ENCODE measurements around the gene ELFN1. TPM values are rescaled to one million over a fixed set of nuclear protein-coding genes. Genes with fewer than 3 reads are reported as not detected.

ELFN1 gene
- total RNA-seq, 5 donors from 2014 or later (not counting 1 experiment from before 2014, with no cell fraction given): 0.06 to 0.12 (median 0.07) TPM; not detected in 2

DNA sequence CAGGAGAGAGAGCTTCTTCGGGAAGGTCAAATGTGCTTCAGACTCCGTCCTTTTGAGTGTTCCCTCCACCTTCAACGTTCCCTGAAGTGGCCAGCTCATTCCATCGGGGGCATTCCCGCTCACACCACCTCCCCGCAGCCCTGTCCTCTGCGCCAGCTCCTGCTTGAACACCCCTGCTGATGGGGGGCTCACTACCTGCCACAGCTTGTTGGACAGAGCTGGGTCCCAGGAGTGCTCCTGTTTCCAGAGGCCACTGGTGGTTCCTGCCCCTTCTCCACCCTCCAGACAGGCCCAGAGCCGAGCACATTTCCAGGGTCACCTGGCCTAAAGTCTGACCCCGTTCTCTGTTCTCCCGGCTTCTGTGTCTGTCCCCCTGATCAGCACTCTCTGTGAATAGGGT lies 67.4 kb downstream of the ELFN1 start:
- Mint-ChIP-seq H3K27ac (no peak overlapping the region), H3K27me3 (peaks cover 0 to 14% of the 10 kb centered on the region in 2 donors), H3K36me3 (no peaks in the 10 kb centered on the region), H3K4me1 (peaks cover 12 to 30% (median 17%) of the 10 kb centered on the region in 3 donors), H3K9me3 (no peaks in the 10 kb centered on the region), H3K4me3 (no peak overlapping the region)
- peaks cover 0 to 63% of the 10 kb centered on the region in 2 experiments for H3K27me3 ChIP-seq (replicated peaks in 1 of 2; ENCODE audit: control insufficient read depth in 2 of 2, extremely low read depth in 1 of 2, insufficient read depth in 2 of 2, low read length in 1 of 2)
- peaks cover 0 to 38% of the 10 kb centered on the region in 2 experiments for H3K4me1 ChIP-seq (ENCODE audit: control insufficient read depth in 1 of 2, extremely low read depth in 1 of 2, insufficient read depth in 2 of 2, low read length in 2 of 2)
- no peaks in the 10 kb centered on the region for H3K9me3 ChIP-seq
- H3K4me3 ChIP-seq (ENCODE audit: control insufficient read depth in 1 of 2, extremely low read depth in 1 of 2, low read length in 1 of 2): no peak overlapping the region
- WGBS (ENCODE audit: insufficient coverage): 91% methylated on average over 9 of the region's 10 CpGs
- ChIA-PET CTCF (no interaction called here), POLR2A (no interaction called here)
- DNase-seq (no peak), ATAC-seq (replicated peaks in 1 of 4) (no peak)
- H3K36me3 ChIP-seq (ENCODE audit: control insufficient read depth in 2 of 2, extremely low read depth in 1 of 2, insufficient read depth in 1 of 2, low read length in 1 of 2): no peaks in the 10 kb centered on the region
- H3K27ac ChIP-seq (ENCODE audit: low read length): no peak overlapping the region

DNA sequence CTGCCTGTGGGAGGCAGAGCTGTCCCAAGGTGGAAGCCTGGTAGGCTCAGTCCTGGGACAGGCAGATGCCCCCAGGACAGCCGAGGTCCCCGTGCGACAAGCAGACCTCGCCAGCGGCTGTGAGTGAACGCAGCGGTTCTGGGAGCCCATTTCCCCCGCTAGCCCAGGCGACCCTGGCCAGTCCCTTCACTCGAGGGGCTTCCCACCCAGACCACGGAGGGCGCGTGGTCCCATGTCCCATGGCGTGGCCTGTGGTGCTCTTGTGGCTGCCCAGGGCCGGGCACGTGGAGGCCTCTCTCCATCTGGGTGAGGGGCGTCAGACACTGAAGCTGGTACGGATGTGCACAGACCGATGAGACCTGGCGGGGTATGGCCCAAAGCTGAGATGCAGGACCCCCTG lies 67.9 kb downstream of the ELFN1 start:
- ATAC-seq (replicated peaks in 1 of 4) (no peak), DNase-seq (no peak)
- H3K27ac ChIP-seq (ENCODE audit: low read length): no peak overlapping the region
- Mint-ChIP-seq H3K27me3 (peaks cover 0 to 16% of the 10 kb centered on the region in 2 donors), H3K4me1 (peaks cover 17 to 35% (median 21%) of the 10 kb centered on the region in 3 donors), H3K4me3 (no peak overlapping the region), H3K36me3 (no peaks in the 10 kb centered on the region), H3K27ac (no peak overlapping the region), H3K9me3 (no peaks in the 10 kb centered on the region)
- no peaks in the 10 kb centered on the region for H3K36me3 ChIP-seq (ENCODE audit: control insufficient read depth in 2 of 2, extremely low read depth in 1 of 2, insufficient read depth in 1 of 2, low read length in 1 of 2)
- H3K4me3 ChIP-seq (ENCODE audit: control insufficient read depth in 1 of 2, extremely low read depth in 1 of 2, low read length in 1 of 2): no peak overlapping the region
- peaks cover 0 to 67% of the 10 kb centered on the region in 2 experiments for H3K27me3 ChIP-seq (replicated peaks in 1 of 2; ENCODE audit: control insufficient read depth in 2 of 2, extremely low read depth in 1 of 2, insufficient read depth in 2 of 2, low read length in 1 of 2)
- ChIA-PET POLR2A (no interaction called here), CTCF (no interaction called here)
- 89% methylated on average over 19 of the region's 20 CpGs for WGBS (ENCODE audit: insufficient coverage)
- H3K4me1 ChIP-seq (ENCODE audit: control insufficient read depth in 1 of 2, extremely low read depth in 1 of 2, insufficient read depth in 2 of 2, low read length in 2 of 2): peaks cover 0 to 42% of the 10 kb centered on the region in 2 experiments
- no peaks in the 10 kb centered on the region for H3K9me3 ChIP-seq

DNA sequence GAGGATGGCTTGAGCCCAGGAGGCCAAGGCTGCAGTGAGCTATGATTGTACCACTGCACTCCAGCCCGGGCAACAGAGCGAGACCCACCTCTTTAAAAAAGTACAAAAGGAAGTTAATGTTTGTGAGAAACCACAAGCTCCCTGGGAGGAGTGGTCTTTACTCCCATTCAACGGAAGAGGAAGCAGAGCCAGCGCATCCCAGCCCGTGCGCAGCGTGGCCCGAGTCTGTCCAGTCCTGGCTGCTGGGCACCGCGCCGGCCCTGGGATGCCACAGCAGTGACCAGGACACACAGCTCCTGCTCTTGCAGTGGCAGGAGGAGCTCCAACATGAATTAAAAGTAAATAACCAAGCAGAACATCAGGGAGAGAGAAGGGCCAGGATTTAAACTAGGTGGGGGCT lies 68.4 kb downstream of the ELFN1 start:
- ATAC-seq (replicated peaks in 1 of 4) (no peak), DNase-seq (no peak)
- Histone ChIP-seq H3K27ac (ENCODE audit: low read length) (no peak overlapping the region), H3K27me3 (replicated peaks in 1 of 2; ENCODE audit: control insufficient read depth in 2 of 2, extremely low read depth in 1 of 2, insufficient read depth in 2 of 2, low read length in 1 of 2) (peaks cover 0 to 68% of the 10 kb centered on the region in 2 experiments), H3K9me3 (no peaks in the 10 kb centered on the region), H3K4me3 (ENCODE audit: control insufficient read depth in 1 of 2, extremely low read depth in 1 of 2, low read length in 1 of 2) (no peak overlapping the region), H3K4me1 (ENCODE audit: control insufficient read depth in 1 of 2, extremely low read depth in 1 of 2, insufficient read depth in 2 of 2, low read length in 2 of 2) (peaks cover 0 to 47% of the 10 kb centered on the region in 2 experiments), H3K36me3 (ENCODE audit: control insufficient read depth in 2 of 2, extremely low read depth in 1 of 2, insufficient read depth in 1 of 2, low read length in 1 of 2) (no peaks in the 10 kb centered on the region)
- ChIA-PET POLR2A (no interaction called here), CTCF (no interaction called here)
- H3K9me3 Mint-ChIP-seq: no peaks in the 10 kb centered on the region
- WGBS (ENCODE audit: insufficient coverage): 3% methylated on average over 6 of the region's 11 CpGs
- H3K27me3 Mint-ChIP-seq: peaks cover 0 to 16% of the 10 kb centered on the region in 2 donors
- H3K4me3 Mint-ChIP-seq: peak overlapping the region in 2 of 3 donors; percentile 26 to 41
- H3K4me1 Mint-ChIP-seq: peaks cover 18 to 36% (median 21%) of the 10 kb centered on the region in 3 donors
- H3K36me3 Mint-ChIP-seq: no peaks in the 10 kb centered on the region
- H3K27ac Mint-ChIP-seq: no peak overlapping the region

DNA sequence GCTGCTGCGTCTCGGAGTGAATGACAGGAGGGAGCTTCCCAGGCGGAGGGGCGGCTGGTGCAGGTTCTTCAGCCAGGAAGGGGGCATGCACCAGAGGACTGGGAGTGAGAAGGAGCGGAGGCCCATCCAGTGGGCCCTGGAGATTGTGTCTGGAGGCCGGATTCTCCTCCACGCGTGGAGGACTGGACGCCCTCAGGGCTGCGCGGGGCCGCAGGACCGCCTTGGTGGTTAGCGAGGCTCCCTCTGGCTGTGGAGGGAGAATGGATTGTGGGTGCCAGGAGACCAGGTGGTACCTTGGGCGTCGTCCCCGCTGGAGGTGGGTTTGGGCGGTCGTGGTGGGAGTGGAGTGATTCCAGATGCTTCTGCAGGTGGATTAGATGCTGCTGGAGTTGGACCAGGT lies 68.9 kb downstream of the ELFN1 start:
- H3K27ac Mint-ChIP-seq: no peak overlapping the region

DNA sequence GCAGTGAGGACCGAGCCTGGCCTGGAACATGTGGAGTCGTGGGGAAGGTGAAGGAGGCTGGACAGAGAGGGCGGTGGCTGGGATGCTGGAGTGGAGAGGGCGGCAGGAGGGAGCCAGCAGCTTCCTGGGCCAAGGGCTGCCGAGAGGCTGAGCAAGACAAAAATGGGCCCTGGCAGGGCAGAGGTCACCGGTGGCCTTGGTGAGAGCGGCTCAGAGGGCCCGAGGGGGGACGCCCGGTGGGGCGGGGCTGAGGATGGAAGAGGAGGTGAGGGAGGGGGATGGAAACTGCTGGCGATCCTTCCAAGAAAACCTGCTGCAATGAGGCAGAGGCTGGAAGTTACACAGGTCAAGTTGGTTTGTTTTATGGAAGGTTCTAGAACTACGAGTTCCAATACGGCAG lies 69.5 kb downstream of the ELFN1 start:
- 89% methylated on average over 13 of the region's 14 CpGs for WGBS (ENCODE audit: insufficient coverage)
- ATAC-seq (replicated peaks in 1 of 4): no peak
- no peak overlapping the region for H3K4me3 Mint-ChIP-seq
- H3K27ac ChIP-seq (ENCODE audit: low read length): no peak overlapping the region
- peaks cover 0 to 47% of the 10 kb centered on the region in 2 experiments for H3K4me1 ChIP-seq (ENCODE audit: control insufficient read depth in 1 of 2, extremely low read depth in 1 of 2, insufficient read depth in 2 of 2, low read length in 2 of 2)
- peaks cover 0 to 64% of the 10 kb centered on the region in 2 experiments for H3K27me3 ChIP-seq (replicated peaks in 1 of 2; ENCODE audit: control insufficient read depth in 2 of 2, extremely low read depth in 1 of 2, insufficient read depth in 2 of 2, low read length in 1 of 2)
- ChIA-PET POLR2A (no interaction called here), CTCF (no interaction called here)
- H3K9me3 Mint-ChIP-seq: no peaks in the 10 kb centered on the region
- H3K9me3 ChIP-seq: no peaks in the 10 kb centered on the region
- peak overlapping the region in 1 of 2 donors; percentile 36 for H3K27ac Mint-ChIP-seq
- no peak overlapping the region for H3K4me3 ChIP-seq (ENCODE audit: control insufficient read depth in 1 of 2, extremely low read depth in 1 of 2, low read length in 1 of 2)
- H3K36me3 Mint-ChIP-seq: no peaks in the 10 kb centered on the region
- no peaks in the 10 kb centered on the region for H3K36me3 ChIP-seq (ENCODE audit: control insufficient read depth in 2 of 2, extremely low read depth in 1 of 2, insufficient read depth in 1 of 2, low read length in 1 of 2)
- DNase-seq: no peak
- peaks cover 18 to 34% (median 21%) of the 10 kb centered on the region in 3 donors for H3K4me1 Mint-ChIP-seq
- H3K27me3 Mint-ChIP-seq: peaks cover 0 to 16% of the 10 kb centered on the region in 2 donors

More for the DNA sequence above, 68.9 kb downstream of the ELFN1 start:
- peaks cover 0 to 16% of the 10 kb centered on the region in 2 donors for H3K27me3 Mint-ChIP-seq
- ChIA-PET POLR2A (no interaction called here), CTCF (no interaction called here)
- DNase-seq (no peak), ATAC-seq (replicated peaks in 1 of 4) (no peak)
- H3K9me3 Mint-ChIP-seq: no peaks in the 10 kb centered on the region
- WGBS (ENCODE audit: insufficient coverage): 90% methylated on average over 19 of the region's 19 CpGs
- peaks cover 18 to 34% (median 21%) of the 10 kb centered on the region in 3 donors for H3K4me1 Mint-ChIP-seq
- Histone ChIP-seq H3K36me3 (ENCODE audit: control insufficient read depth in 2 of 2, extremely low read depth in 1 of 2, insufficient read depth in 1 of 2, low read length in 1 of 2) (no peaks in the 10 kb centered on the region), H3K4me1 (ENCODE audit: control insufficient read depth in 1 of 2, extremely low read depth in 1 of 2, insufficient read depth in 2 of 2, low read length in 2 of 2) (peaks cover 0 to 47% of the 10 kb centered on the region in 2 experiments), H3K27me3 (replicated peaks in 1 of 2; ENCODE audit: control insufficient read depth in 2 of 2, extremely low read depth in 1 of 2, insufficient read depth in 2 of 2, low read length in 1 of 2) (peaks cover 0 to 68% of the 10 kb centered on the region in 2 experiments), H3K27ac (ENCODE audit: low read length) (no peak overlapping the region), H3K9me3 (no peaks in the 10 kb centered on the region), H3K4me3 (ENCODE audit: control insufficient read depth in 1 of 2, extremely low read depth in 1 of 2, low read length in 1 of 2) (no peak overlapping the region)
- no peaks in the 10 kb centered on the region for H3K36me3 Mint-ChIP-seq
- H3K4me3 Mint-ChIP-seq: no peak overlapping the region

- Histone ChIP-seq H3K27me3 (replicated peaks in 1 of 2; ENCODE audit: control insufficient read depth in 2 of 2, extremely low read depth in 1 of 2, insufficient read depth in 2 of 2, low read length in 1 of 2) (peaks cover 0 to 59% of the 10 kb centered on the region in 2 experiments), H3K9me3 (no peaks in the 10 kb centered on the region), H3K36me3 (ENCODE audit: control insufficient read depth in 2 of 2, extremely low read depth in 1 of 2, insufficient read depth in 1 of 2, low read length in 1 of 2) (no peaks in the 10 kb centered on the region), H3K27ac (ENCODE audit: low read length) (no peak overlapping the region), H3K4me1 (ENCODE audit: control insufficient read depth in 1 of 2, extremely low read depth in 1 of 2, insufficient read depth in 2 of 2, low read length in 2 of 2) (peaks cover 0 to 47% of the 10 kb centered on the region in 2 experiments), H3K4me3 (ENCODE audit: control insufficient read depth in 1 of 2, extremely low read depth in 1 of 2, low read length in 1 of 2) (no peak overlapping the region)
- 94% methylated on average over 17 of the region's 17 CpGs for WGBS (ENCODE audit: insufficient coverage)
- no peaks in the 10 kb centered on the region for H3K36me3 Mint-ChIP-seq
- ATAC-seq (replicated peaks in 1 of 4) (no peak), DNase-seq (no peak)
- no peaks in the 10 kb centered on the region for H3K9me3 Mint-ChIP-seq
- H3K27ac Mint-ChIP-seq: no peak overlapping the region
- no peak overlapping the region for H3K4me3 Mint-ChIP-seq
- ChIA-PET POLR2A (no interaction called here), CTCF (no interaction called here)
- peaks cover 0 to 16% of the 10 kb centered on the region in 2 donors for H3K27me3 Mint-ChIP-seq
- H3K4me1 Mint-ChIP-seq: peaks cover 18 to 34% (median 21%) of the 10 kb centered on the region in 3 donors
Measured at GRCh38 chr7:1740214-1740613, 70.1 kb downstream of the ELFN1 start.

GRCh38 chr7:1741246-1741645 lies 71.2 kb downstream of the ELFN1 start:
- peaks cover 0 to 49% of the 10 kb centered on the region in 2 experiments for H3K27me3 ChIP-seq (replicated peaks in 1 of 2; ENCODE audit: control insufficient read depth in 2 of 2, extremely low read depth in 1 of 2, insufficient read depth in 2 of 2, low read length in 1 of 2)
- peaks cover 0 to 14% of the 10 kb centered on the region in 2 donors for H3K27me3 Mint-ChIP-seq
- no peaks in the 10 kb centered on the region for H3K9me3 Mint-ChIP-seq
- no peaks in the 10 kb centered on the region for H3K36me3 Mint-ChIP-seq
- H3K27ac Mint-ChIP-seq: no peak overlapping the region
- H3K4me1 ChIP-seq (ENCODE audit: control insufficient read depth in 1 of 2, extremely low read depth in 1 of 2, insufficient read depth in 2 of 2, low read length in 2 of 2): peaks cover 0 to 47% of the 10 kb centered on the region in 2 experiments
- peaks cover 18 to 34% (median 21%) of the 10 kb centered on the region in 3 donors for H3K4me1 Mint-ChIP-seq
- H3K9me3 ChIP-seq: no peaks in the 10 kb centered on the region
- H3K36me3 ChIP-seq (ENCODE audit: control insufficient read depth in 2 of 2, extremely low read depth in 1 of 2, insufficient read depth in 1 of 2, low read length in 1 of 2): no peaks in the 10 kb centered on the region
- ATAC-seq (replicated peaks in 1 of 4): no peak
- H3K4me3 ChIP-seq (ENCODE audit: control insufficient read depth in 1 of 2, extremely low read depth in 1 of 2, low read length in 1 of 2): no peak overlapping the region
- DNase-seq: no peak
- 60% methylated on average over 1 of the region's 8 CpGs for WGBS (ENCODE audit: insufficient coverage)
- H3K4me3 Mint-ChIP-seq: peak overlapping the region in 1 of 3 donors; percentile 40
- ChIA-PET CTCF (no interaction called here), POLR2A (no interaction called here)
- H3K27ac ChIP-seq (ENCODE audit: low read length): no peak overlapping the region

Data from T-cell (primary cell).